Spinal cord (tissue), 10 donors: ENCODE measurements around the gene TIPIN. TPM values are rescaled to one million over a fixed set of nuclear protein-coding genes. Genes with fewer than 3 reads are reported as not detected.
"Not testable (repeated sequence)": the region's sequence is repeated elsewhere in the genome, so short reads cannot be mapped to it uniquely, and the experiment has no call there.

Experiments
- DNase-seq, 6 donors: peaks; one replicate each; pipeline versions ENCODE4 v3.0.0 to v3.0.0-alpha.2; 2013 to 2015; ENCODE audit warnings: low spot score in 6 of 6, low read depth in 4 of 6
- H3K27ac ChIP-seq: one replicate; pipeline ENCODE4 v1.5.1; 2013; ENCODE audit warnings: low read depth, low read length, control low read depth
- H3K27me3 ChIP-seq: one replicate; pipeline ENCODE4 v1.6.1; 2013; ENCODE audit warnings: low read length; ENCODE audit not compliant: control insufficient read depth, insufficient read depth
- H3K36me3 ChIP-seq: one replicate; pipeline ENCODE4 v1.6.1; 2013; ENCODE audit warnings: low read length; ENCODE audit not compliant: control insufficient read depth, insufficient read depth
- H3K4me1 ChIP-seq: one replicate; pipeline ENCODE4 v1.6.1; 2013; ENCODE audit warnings: low read length; ENCODE audit not compliant: control insufficient read depth, insufficient read depth
- H3K4me3 ChIP-seq: one replicate; pipeline ENCODE4 v1.5.1; 2013; ENCODE audit warnings: low read depth, low read length, control low read depth
- H3K9me3 ChIP-seq: one replicate; pipeline ENCODE4 v1.6.1; 2013; ENCODE audit warnings: low read length; ENCODE audit not compliant: control insufficient read depth, insufficient read depth
- WGBS: methylation state at CpG from one replicate; pipeline ENCODE4 v1.1.5; 2013; ENCODE audit warnings: missing lambda C conversion rate; ENCODE audit not compliant: insufficient coverage; 5-methylcytosine and 5-hydroxymethylcytosine counted together
- polyA plus RNA-seq, 2 donors: library from polyadenylated mRNA; unstranded; fragments of 120-200 nt; gene quantifications; one replicate each; pipeline ENCODE4 v1.2.1, GENCODE V29; 2013; ENCODE audit not compliant: insufficient read length in 2 of 2
- total RNA-seq, 2 donors: library from RNA; depleted of rRNA in 1 of 2; stranded (reverse); fragments of 120-200 nt in 1 of 2; fragments of >200 nt in 1 of 2; gene quantifications; one replicate each; pipeline versions ENCODE4 v1.2.3 to v1.2.4, GENCODE V29; 2013 to 2014
- donor health status: healthy.

The TIPIN gene
- total and polyA plus RNA-seq, 4 donors = 10.7 to 17.7 (median 12.8) TPM

DNA sequence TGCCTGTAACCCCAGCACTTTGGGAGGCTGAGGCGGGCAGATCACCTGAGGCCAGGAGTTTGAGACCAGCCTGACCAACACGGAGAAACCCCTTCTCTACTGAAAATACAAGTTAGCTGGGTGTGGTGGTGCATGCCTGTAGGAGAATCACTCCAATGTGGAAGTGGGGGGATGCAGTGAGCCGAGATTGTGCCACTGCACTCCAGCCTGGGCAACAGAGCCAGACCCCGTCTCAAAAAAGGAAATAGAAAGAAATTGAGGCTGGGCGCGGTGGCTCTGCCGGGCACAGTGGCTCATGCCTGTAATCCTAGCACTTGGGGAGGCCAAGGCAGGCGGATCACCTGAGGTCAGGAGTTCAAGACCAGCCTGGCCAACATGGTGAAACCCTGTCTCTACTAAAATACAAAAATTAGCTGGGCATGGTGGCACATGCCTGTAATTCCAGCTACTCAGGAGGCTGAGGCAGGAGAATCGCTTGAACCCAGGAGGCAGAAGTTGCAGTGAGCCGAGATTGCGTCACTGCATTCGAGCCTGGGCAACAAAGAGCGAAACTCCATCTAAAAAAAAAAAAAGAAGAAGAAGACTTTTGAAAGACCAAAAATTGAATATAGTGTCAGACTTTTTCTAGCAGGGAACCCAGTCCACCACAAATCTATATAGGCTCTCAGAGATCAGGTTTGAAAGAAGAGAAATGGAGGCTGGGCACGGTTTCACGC lies 5.4 kb upstream of the TIPIN start:
- not testable (repeated sequence) for H3K4me3 ChIP-seq, H3K4me1 ChIP-seq, H3K27ac ChIP-seq, DNase-seq, H3K36me3 ChIP-seq, H3K27me3 ChIP-seq, H3K9me3 ChIP-seq
- WGBS = 96% methylated on average over 7 of the region's 15 CpGs

- Histone ChIP-seq H3K9me3 (no peaks in the 10 kb centered on the region), H3K36me3 (no peaks in the 10 kb centered on the region), H3K4me3 (no peak overlapping the region), H3K27ac (no peak overlapping the region), H3K27me3 (no peaks in the 10 kb centered on the region), H3K4me1 (peaks cover 10% of the 10 kb centered on the region)
- WGBS = 94% methylated on average over 3 of the region's 7 CpGs
- DNase-seq = no peak
These were observed 3.3 kb upstream of the TIPIN start for GRCh38 chr15:66359740-66360139.

GRCh38 chr15:66356077-66356358 lies 467 bp downstream of the TIPIN start:
- Histone ChIP-seq H3K9me3 (no peaks in the 10 kb centered on the region), H3K27ac (peak overlapping the region; percentile 62), H3K27me3 (no peaks in the 10 kb centered on the region), H3K4me3 (peak overlapping the region; percentile 86), H3K4me1 (peaks cover 10% of the 10 kb centered on the region), H3K36me3 (peaks cover 6% of the 10 kb centered on the region)
- 6% methylated on average over 12 of the region's 12 CpGs for WGBS
- peak in 1 of 6 donors; percentile 3 for DNase-seq

- H3K36me3 ChIP-seq = peaks cover 43% of the 10 kb centered on the region
- 59% methylated on average over 5 of the region's 5 CpGs for WGBS
- H3K27me3 ChIP-seq, H3K4me3 ChIP-seq, DNase-seq, H3K9me3 ChIP-seq, H3K27ac ChIP-seq, H3K4me1 ChIP-seq: not testable (repeated sequence)
These were observed 8.0 kb downstream of the TIPIN start for GRCh38 chr15:66348530-66348929.

- 82% methylated on average over 10 of the region's 14 CpGs for whole genome bisulfite sequencing
- no peaks in the 10 kb centered on the region for H3K4me1 ChIP-seq
- H3K36me3 ChIP-seq = peaks cover 48% of the 10 kb centered on the region
- no peak for DNase-seq
- no peaks in the 10 kb centered on the region for H3K27me3 ChIP-seq
- H3K4me3 ChIP-seq = no peak overlapping the region
- no peaks in the 10 kb centered on the region for H3K9me3 ChIP-seq
- H3K27ac ChIP-seq = no peak overlapping the region
These were observed 27.7 kb downstream of the TIPIN start for GRCh38 chr15:66328771-66329170.

- Histone ChIP-seq H3K4me3 (no peak overlapping the region), H3K4me1 (no peaks in the 10 kb centered on the region), H3K9me3 (no peaks in the 10 kb centered on the region), H3K36me3 (peaks cover 49% of the 10 kb centered on the region), H3K27me3 (no peaks in the 10 kb centered on the region), H3K27ac (no peak overlapping the region)
- DNase-seq = no peak
- 100% methylated on average over 4 of the region's 4 CpGs for WGBS
These were observed 28.7 kb downstream of the TIPIN start for GRCh38 chr15:66327736-66328135.

- DNase-seq = no peak
- Histone ChIP-seq H3K27ac (no peak overlapping the region), H3K27me3 (no peaks in the 10 kb centered on the region), H3K9me3 (no peaks in the 10 kb centered on the region), H3K36me3 (peaks cover 45% of the 10 kb centered on the region), H3K4me1 (no peaks in the 10 kb centered on the region), H3K4me3 (no peak overlapping the region)
- WGBS = 89% methylated on average over 6 of the region's 11 CpGs
These were observed 30.4 kb downstream of the TIPIN start for GRCh38 chr15:66326051-66326450.

GRCh38 chr15:66323312-66323928 lies 33.1 kb downstream of the TIPIN start:
- Histone ChIP-seq H3K27ac (no peak overlapping the region), H3K9me3 (no peaks in the 10 kb centered on the region), H3K4me1 (no peaks in the 10 kb centered on the region), H3K4me3 (no peak overlapping the region), H3K27me3 (no peaks in the 10 kb centered on the region), H3K36me3 (peaks cover 42% of the 10 kb centered on the region)
- WGBS = 57% methylated on average over 10 of the region's 12 CpGs
- peak in 1 of 6 donors; percentile 21 for DNase-seq

GRCh38 chr15:66312144-66312543 lies 44.3 kb downstream of the TIPIN start:
- Histone ChIP-seq H3K27ac (no peak overlapping the region), H3K27me3 (no peaks in the 10 kb centered on the region), H3K36me3 (peaks cover 46% of the 10 kb centered on the region), H3K4me3 (no peak overlapping the region), H3K4me1 (no peaks in the 10 kb centered on the region), H3K9me3 (no peaks in the 10 kb centered on the region)
- DNase-seq = no peak
- no CpG with 5 or more reads among the region's 2 CpGs for WGBS

DNA sequence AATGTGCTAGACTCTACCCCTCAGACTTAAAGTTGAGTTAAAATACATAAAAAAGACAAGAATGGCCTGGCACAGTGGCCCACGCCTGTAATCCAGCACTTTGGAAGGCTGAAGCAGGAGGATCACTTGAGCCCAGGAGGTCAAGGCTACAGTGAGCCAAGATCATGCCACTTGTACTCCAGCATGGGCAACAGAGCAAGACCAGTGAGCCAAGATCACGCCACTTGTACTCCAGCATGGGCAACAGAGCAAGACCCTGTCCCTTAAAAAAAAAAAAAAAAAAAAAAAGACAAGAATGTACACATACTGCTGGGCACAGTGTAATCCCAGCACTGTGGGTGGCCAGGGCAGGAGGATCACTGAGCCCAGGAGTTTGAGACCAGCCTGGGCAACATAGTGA lies 45.7 kb downstream of the TIPIN start:
- Histone ChIP-seq H3K4me3 (no peak overlapping the region), H3K27me3 (no peaks in the 10 kb centered on the region), H3K4me1 (no peaks in the 10 kb centered on the region), H3K27ac (no peak overlapping the region), H3K36me3 (peaks cover 39% of the 10 kb centered on the region), H3K9me3 (no peaks in the 10 kb centered on the region)
- no peak for DNase-seq
- 83% methylated on average over 1 of the region's 2 CpGs for WGBS
